ENCODE data around the gene TRPM7.

Gene TRPM7

GRCh38 chr15:50686469-50687301 is at the start of gene TRPM7:
Gene TRPM7 (minus strand): TSS chr15:50686797. CDS start chr15:50686533, 264 bp downstream.
- H3K9ac ChIP-seq (ENCODE audit: low read depth in 1 of 2, low read length in 2 of 2), result peak within 1 kb of the TSS; percentile 72 to 98
- H3K4me3 ChIP-seq (ENCODE audit: low read depth in 1 of 2, low read length in 2 of 2), result peak within 1 kb of the TSS; percentile 94 to 99
- H3K27ac ChIP-seq (ENCODE audit: low read depth, low read length), result peak within 1 kb of the TSS; percentile 85
- H3K4me1 ChIP-seq (ENCODE audit: control insufficient read depth in 1 of 2, insufficient read depth in 2 of 2, low read length in 2 of 2), result peaks cover 16 to 20% of the 10 kb centered on the region in 2 donors
- H3K27me3 ChIP-seq (ENCODE audit: control insufficient read depth in 1 of 2, insufficient read depth in 2 of 2, low read length in 2 of 2), result no peaks in the 10 kb centered on the region
- peaks cover 0 to 4% of the 10 kb centered on the region in 2 donors for H3K36me3 ChIP-seq (ENCODE audit: control insufficient read depth in 1 of 2, insufficient read depth in 2 of 2, low read length in 2 of 2)
- H3K9me3 ChIP-seq (ENCODE audit: control insufficient read depth in 1 of 2, low read length in 2 of 2), result no peaks in the 10 kb centered on the region

GRCh38 chr15:50735156-50735555 is 48.6 kb upstream of the TRPM7 start:
- no peak overlapping the region for H3K9ac ChIP-seq (ENCODE audit: low read depth in 1 of 2, low read length in 2 of 2)
- H3K27me3 ChIP-seq (ENCODE audit: control insufficient read depth in 1 of 2, insufficient read depth in 2 of 2, low read length in 2 of 2), result no peaks in the 10 kb centered on the region
- H3K4me3 ChIP-seq (ENCODE audit: low read depth in 1 of 2, low read length in 2 of 2), result no peak overlapping the region
- peaks cover 15 to 52% of the 10 kb centered on the region in 2 donors for H3K36me3 ChIP-seq (ENCODE audit: control insufficient read depth in 1 of 2, insufficient read depth in 2 of 2, low read length in 2 of 2)
- no peaks in the 10 kb centered on the region for H3K4me1 ChIP-seq (ENCODE audit: control insufficient read depth in 1 of 2, insufficient read depth in 2 of 2, low read length in 2 of 2)
- no peak overlapping the region for H3K27ac ChIP-seq (ENCODE audit: low read depth, low read length)
- no peaks in the 10 kb centered on the region for H3K9me3 ChIP-seq (ENCODE audit: control insufficient read depth in 1 of 2, low read length in 2 of 2)

- Histone ChIP-seq H3K9me3 (ENCODE audit: control insufficient read depth in 1 of 2, low read length in 2 of 2) (no peaks in the 10 kb centered on the region), H3K36me3 (ENCODE audit: control insufficient read depth in 1 of 2, insufficient read depth in 2 of 2, low read length in 2 of 2) (peaks cover 14 to 49% of the 10 kb centered on the region in 2 donors), H3K9ac (ENCODE audit: low read depth in 1 of 2, low read length in 2 of 2) (no peak overlapping the region), H3K27me3 (ENCODE audit: control insufficient read depth in 1 of 2, insufficient read depth in 2 of 2, low read length in 2 of 2) (no peaks in the 10 kb centered on the region), H3K27ac (ENCODE audit: low read depth, low read length) (no peak overlapping the region), H3K4me3 (ENCODE audit: low read depth in 1 of 2, low read length in 2 of 2) (no peak overlapping the region), H3K4me1 (ENCODE audit: control insufficient read depth in 1 of 2, insufficient read depth in 2 of 2, low read length in 2 of 2) (no peaks in the 10 kb centered on the region)
These were observed 39.7 kb upstream of the TRPM7 start for GRCh38 chr15:50726315-50726714.

- Histone ChIP-seq H3K4me1 (ENCODE audit: control insufficient read depth in 1 of 2, insufficient read depth in 2 of 2, low read length in 2 of 2) (no peaks in the 10 kb centered on the region), H3K9me3 (ENCODE audit: control insufficient read depth in 1 of 2, low read length in 2 of 2) (no peaks in the 10 kb centered on the region), H3K27me3 (ENCODE audit: control insufficient read depth in 1 of 2, insufficient read depth in 2 of 2, low read length in 2 of 2) (no peaks in the 10 kb centered on the region), H3K27ac (ENCODE audit: low read depth, low read length) (no peak overlapping the region), H3K36me3 (ENCODE audit: control insufficient read depth in 1 of 2, insufficient read depth in 2 of 2, low read length in 2 of 2) (peaks cover 3 to 36% of the 10 kb centered on the region in 2 donors), H3K4me3 (ENCODE audit: low read depth in 1 of 2, low read length in 2 of 2) (no peak overlapping the region), H3K9ac (ENCODE audit: low read depth in 1 of 2, low read length in 2 of 2) (no peak overlapping the region)
These were observed 32.1 kb upstream of the TRPM7 start for GRCh38 chr15:50718700-50719125.

- Histone ChIP-seq H3K4me1 (ENCODE audit: control insufficient read depth in 1 of 2, insufficient read depth in 2 of 2, low read length in 2 of 2) (peaks cover 0 to 7% of the 10 kb centered on the region in 2 donors), H3K36me3 (ENCODE audit: control insufficient read depth in 1 of 2, insufficient read depth in 2 of 2, low read length in 2 of 2) (peaks cover 3 to 16% of the 10 kb centered on the region in 2 donors), H3K4me3 (ENCODE audit: low read depth in 1 of 2, low read length in 2 of 2) (no peak overlapping the region), H3K27me3 (ENCODE audit: control insufficient read depth in 1 of 2, insufficient read depth in 2 of 2, low read length in 2 of 2) (no peaks in the 10 kb centered on the region), H3K27ac (ENCODE audit: low read depth, low read length) (peak overlapping the region; percentile 64), H3K9me3 (ENCODE audit: control insufficient read depth in 1 of 2, low read length in 2 of 2) (no peaks in the 10 kb centered on the region), H3K9ac (ENCODE audit: low read depth in 1 of 2, low read length in 2 of 2) (peak overlapping the region in 1 of 2 donors; percentile 35)
These were observed 25.4 kb upstream of the TRPM7 start for GRCh38 chr15:50712018-50712417.

- Histone ChIP-seq H3K27ac (ENCODE audit: low read depth, low read length) (no peak overlapping the region), H3K9ac (ENCODE audit: low read depth in 1 of 2, low read length in 2 of 2) (no peak overlapping the region), H3K4me1 (ENCODE audit: control insufficient read depth in 1 of 2, insufficient read depth in 2 of 2, low read length in 2 of 2) (peaks cover 0 to 7% of the 10 kb centered on the region in 2 donors), H3K36me3 (ENCODE audit: control insufficient read depth in 1 of 2, insufficient read depth in 2 of 2, low read length in 2 of 2) (peaks cover 3 to 18% of the 10 kb centered on the region in 2 donors), H3K27me3 (ENCODE audit: control insufficient read depth in 1 of 2, insufficient read depth in 2 of 2, low read length in 2 of 2) (no peaks in the 10 kb centered on the region), H3K9me3 (ENCODE audit: control insufficient read depth in 1 of 2, low read length in 2 of 2) (no peaks in the 10 kb centered on the region), H3K4me3 (ENCODE audit: low read depth in 1 of 2, low read length in 2 of 2) (no peak overlapping the region)
These were observed 24.0 kb upstream of the TRPM7 start for GRCh38 chr15:50710585-50710984.

- no peaks in the 10 kb centered on the region for H3K27me3 ChIP-seq (ENCODE audit: control insufficient read depth in 1 of 2, insufficient read depth in 2 of 2, low read length in 2 of 2)
- H3K27ac ChIP-seq (ENCODE audit: low read depth, low read length), result no peak overlapping the region
- H3K4me3 ChIP-seq (ENCODE audit: low read depth in 1 of 2, low read length in 2 of 2), result no peak overlapping the region
- peaks cover 3 to 15% of the 10 kb centered on the region in 2 donors for H3K36me3 ChIP-seq (ENCODE audit: control insufficient read depth in 1 of 2, insufficient read depth in 2 of 2, low read length in 2 of 2)
- peaks cover 0 to 7% of the 10 kb centered on the region in 2 donors for H3K4me1 ChIP-seq (ENCODE audit: control insufficient read depth in 1 of 2, insufficient read depth in 2 of 2, low read length in 2 of 2)
- H3K9ac ChIP-seq (ENCODE audit: low read depth in 1 of 2, low read length in 2 of 2), result no peak overlapping the region
- no peaks in the 10 kb centered on the region for H3K9me3 ChIP-seq (ENCODE audit: control insufficient read depth in 1 of 2, low read length in 2 of 2)
These were observed 21.4 kb upstream of the TRPM7 start for GRCh38 chr15:50707878-50708427.

GRCh38 chr15:50702762-50703334 is 16.3 kb upstream of the TRPM7 start:
- Histone ChIP-seq H3K4me1 (ENCODE audit: control insufficient read depth in 1 of 2, insufficient read depth in 2 of 2, low read length in 2 of 2) (no peaks in the 10 kb centered on the region), H3K4me3 (ENCODE audit: low read depth in 1 of 2, low read length in 2 of 2) (no peak overlapping the region), H3K36me3 (ENCODE audit: control insufficient read depth in 1 of 2, insufficient read depth in 2 of 2, low read length in 2 of 2) (peaks cover under 1 to 8% of the 10 kb centered on the region in 2 donors), H3K9me3 (ENCODE audit: control insufficient read depth in 1 of 2, low read length in 2 of 2) (no peaks in the 10 kb centered on the region), H3K27me3 (ENCODE audit: control insufficient read depth in 1 of 2, insufficient read depth in 2 of 2, low read length in 2 of 2) (no peaks in the 10 kb centered on the region), H3K9ac (ENCODE audit: low read depth in 1 of 2, low read length in 2 of 2) (no peak overlapping the region), H3K27ac (ENCODE audit: low read depth, low read length) (no peak overlapping the region)

GRCh38 chr15:50698101-50698500 is 11.5 kb upstream of the TRPM7 start:
- no peaks in the 10 kb centered on the region for H3K4me1 ChIP-seq (ENCODE audit: control insufficient read depth in 1 of 2, insufficient read depth in 2 of 2, low read length in 2 of 2)
- no peak overlapping the region for H3K9ac ChIP-seq (ENCODE audit: low read depth in 1 of 2, low read length in 2 of 2)
- H3K27me3 ChIP-seq (ENCODE audit: control insufficient read depth in 1 of 2, insufficient read depth in 2 of 2, low read length in 2 of 2), result no peaks in the 10 kb centered on the region
- no peaks in the 10 kb centered on the region for H3K36me3 ChIP-seq (ENCODE audit: control insufficient read depth in 1 of 2, insufficient read depth in 2 of 2, low read length in 2 of 2)
- H3K4me3 ChIP-seq (ENCODE audit: low read depth in 1 of 2, low read length in 2 of 2), result no peak overlapping the region
- H3K27ac ChIP-seq (ENCODE audit: low read depth, low read length), result no peak overlapping the region
- no peaks in the 10 kb centered on the region for H3K9me3 ChIP-seq (ENCODE audit: control insufficient read depth in 1 of 2, low read length in 2 of 2)

GRCh38 chr15:50697109-50697797 is 10.7 kb upstream of the TRPM7 start:
- no peaks in the 10 kb centered on the region for H3K4me1 ChIP-seq (ENCODE audit: control insufficient read depth in 1 of 2, insufficient read depth in 2 of 2, low read length in 2 of 2)
- H3K4me3 ChIP-seq (ENCODE audit: low read depth in 1 of 2, low read length in 2 of 2), result no peak overlapping the region
- H3K27ac ChIP-seq (ENCODE audit: low read depth, low read length), result no peak overlapping the region
- no peaks in the 10 kb centered on the region for H3K27me3 ChIP-seq (ENCODE audit: control insufficient read depth in 1 of 2, insufficient read depth in 2 of 2, low read length in 2 of 2)
- no peak overlapping the region for H3K9ac ChIP-seq (ENCODE audit: low read depth in 1 of 2, low read length in 2 of 2)
- no peaks in the 10 kb centered on the region for H3K36me3 ChIP-seq (ENCODE audit: control insufficient read depth in 1 of 2, insufficient read depth in 2 of 2, low read length in 2 of 2)
- no peaks in the 10 kb centered on the region for H3K9me3 ChIP-seq (ENCODE audit: control insufficient read depth in 1 of 2, low read length in 2 of 2)

Measured in duodenal mucosa (tissue), 2 donors.